SH-SY5Y (cell line): ENCODE data around the gene PAFAH1B2.

ENCODE experiments used
- GATA2 ChIP-seq: IDR thresholded peaks from 2 replicates; pipeline ENCODE4 v1.6.1; 2011; ENCODE audit warnings: mild to moderate bottlenecking, low read depth, low read length
- GATA3 ChIP-seq: IDR thresholded peaks from 2 replicates; pipeline ENCODE4 v1.6.1; 2011; ENCODE audit warnings: low read depth, mild to moderate bottlenecking, low read length, moderate library complexity

DNA sequence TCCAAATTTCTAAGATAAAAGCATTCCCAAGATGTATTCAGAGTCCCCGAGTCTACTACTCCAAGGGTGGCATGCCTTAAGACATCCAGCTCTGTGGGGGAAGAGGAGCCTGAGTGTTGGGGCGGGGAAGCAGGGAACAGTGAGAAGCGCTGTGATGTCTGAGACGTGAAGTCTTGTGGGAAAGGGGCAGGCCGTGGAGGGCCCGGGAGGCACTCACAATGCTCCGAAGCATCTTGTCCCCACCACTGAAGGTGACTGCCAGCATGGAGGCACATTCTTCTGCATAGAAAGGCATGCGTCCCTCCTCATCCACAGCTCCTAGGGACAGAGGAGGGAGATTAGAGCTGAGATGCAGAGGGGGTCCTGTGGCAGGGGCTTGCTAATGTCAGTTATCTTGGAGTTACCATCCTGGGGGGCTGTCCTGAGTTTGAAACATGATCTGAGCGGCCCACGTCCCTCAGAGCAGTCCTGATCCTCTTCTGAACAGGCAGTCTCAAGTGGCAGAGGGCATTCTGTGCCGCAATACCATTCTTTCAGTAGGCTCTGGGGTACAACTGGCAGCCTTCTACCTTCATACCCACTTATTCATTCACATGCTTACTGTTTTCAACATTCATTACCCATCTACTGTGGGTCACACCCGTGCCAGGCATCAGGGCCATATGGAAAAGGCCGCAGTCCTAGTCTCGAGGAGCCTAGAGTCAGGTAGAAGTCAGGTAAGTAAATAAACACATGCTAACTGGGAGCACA is 79.1 kb downstream of the PAFAH1B2 start:
- TF ChIP-seq GATA3 (no peak), GATA2 (no peak)
